Measurements from ENCODE around the gene PECR.
"Not testable (repeated sequence)": the region's sequence is repeated elsewhere in the genome, so short reads cannot be mapped to it uniquely, and the experiment has no call there.

Gene PECR

GRCh38 chr2:216103213-216103612, 21.6 kb upstream of the PECR start:
- no peak for DNase-seq

DNA sequence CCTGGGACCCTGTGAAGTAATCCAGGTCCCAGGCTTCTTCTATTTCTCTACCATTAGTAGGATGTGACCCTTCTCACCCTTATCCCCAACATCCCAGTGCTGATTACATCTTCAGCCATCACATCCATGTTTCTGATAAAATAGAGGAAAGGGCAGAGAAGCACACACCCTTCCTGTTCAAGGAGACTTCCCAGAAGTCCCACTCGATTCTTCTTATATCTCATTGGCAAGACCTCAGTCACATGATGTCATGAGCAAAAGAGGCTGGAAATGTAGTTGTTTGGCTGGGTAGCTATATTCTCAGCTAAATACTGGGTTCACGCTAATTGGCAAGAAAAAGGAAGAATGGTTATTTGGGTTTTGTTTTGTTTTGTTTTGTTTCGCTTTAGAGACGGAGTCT, 19.5 kb upstream of the PECR start:
- no peak for DNase-seq

DNA sequence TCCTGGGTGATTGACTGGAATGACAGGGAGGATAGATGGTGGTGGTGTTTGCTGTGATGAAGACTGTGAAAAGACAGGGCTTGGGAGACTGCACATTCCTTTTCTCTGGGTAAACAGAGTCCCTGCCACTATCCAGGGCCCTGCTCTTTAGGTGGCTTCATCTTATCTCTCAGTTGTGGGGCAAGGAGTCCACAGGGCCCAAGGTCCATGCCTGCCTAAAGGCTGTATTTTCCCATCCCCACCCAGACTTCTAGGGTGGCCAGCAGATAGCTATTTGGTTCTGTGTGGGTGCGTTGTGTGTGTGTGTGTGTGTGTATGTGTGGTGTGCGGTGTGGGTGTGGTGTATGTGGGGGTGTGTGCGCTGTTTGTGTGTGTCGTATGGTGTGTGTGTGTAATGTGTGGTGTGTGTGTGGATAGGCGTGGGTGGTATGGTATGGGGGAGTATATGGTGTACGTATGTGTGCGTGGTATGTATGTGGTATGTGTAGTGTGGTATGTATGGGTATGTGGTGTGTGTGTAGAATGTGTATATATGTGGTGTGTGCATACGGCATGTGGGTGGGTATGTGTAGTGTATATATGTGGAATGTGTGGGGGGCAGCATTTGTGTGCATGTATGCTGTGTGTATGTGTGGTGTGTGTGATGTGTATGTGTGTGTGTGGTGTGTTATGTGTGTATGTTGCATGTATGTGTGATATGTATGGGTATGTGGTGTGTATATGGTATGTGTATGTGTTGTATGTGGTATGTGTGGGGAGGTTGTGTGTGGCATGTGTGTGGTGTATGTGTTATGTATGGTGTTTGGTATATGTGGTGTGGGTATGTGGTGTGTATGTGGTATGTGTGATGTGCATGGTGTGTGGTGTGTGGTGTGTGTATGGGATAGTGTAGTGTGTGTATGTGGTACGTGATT, 17.1 kb upstream of the PECR start:
- no peak for DNase-seq

DNA sequence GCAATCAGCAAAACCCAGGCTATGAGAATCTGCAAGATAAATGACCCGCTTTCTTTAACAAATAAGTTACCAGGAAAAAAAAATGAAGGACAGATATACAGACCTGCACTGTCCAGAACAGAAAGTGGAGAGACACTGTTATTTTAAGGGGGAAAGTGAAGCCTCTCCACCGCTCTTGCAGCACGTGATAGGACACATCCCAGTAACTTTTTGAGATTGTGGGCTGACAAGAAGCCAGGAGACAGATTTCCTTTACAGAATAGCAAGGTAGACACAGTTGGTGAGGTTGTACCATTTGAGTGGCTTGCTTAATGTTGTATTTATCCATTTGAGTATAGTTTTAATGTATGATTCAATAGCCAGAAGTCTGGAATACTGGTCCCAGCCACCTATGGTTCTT, 13.1 kb upstream of the PECR start:
- no peak for DNase-seq

DNA sequence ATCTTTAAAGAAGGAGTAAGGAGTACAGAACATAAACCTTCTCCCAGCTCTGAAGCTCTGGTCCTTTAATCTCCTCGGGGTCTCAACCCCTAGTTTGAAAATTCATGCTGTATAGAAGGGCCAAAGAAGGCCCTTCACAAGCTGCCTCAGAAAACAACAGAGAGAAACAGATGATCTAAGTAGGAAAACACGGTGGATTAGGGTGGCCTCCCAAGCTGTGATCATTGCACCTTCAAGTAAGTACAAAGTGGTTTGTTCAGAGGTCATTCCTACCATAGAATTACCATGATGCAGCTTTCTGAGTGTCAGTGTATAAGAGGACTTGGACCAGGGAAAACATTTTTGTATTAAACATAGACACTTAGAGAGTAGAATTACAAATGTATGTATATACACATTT, 11.0 kb upstream of the PECR start:
- DNase-seq: no peak

DNA sequence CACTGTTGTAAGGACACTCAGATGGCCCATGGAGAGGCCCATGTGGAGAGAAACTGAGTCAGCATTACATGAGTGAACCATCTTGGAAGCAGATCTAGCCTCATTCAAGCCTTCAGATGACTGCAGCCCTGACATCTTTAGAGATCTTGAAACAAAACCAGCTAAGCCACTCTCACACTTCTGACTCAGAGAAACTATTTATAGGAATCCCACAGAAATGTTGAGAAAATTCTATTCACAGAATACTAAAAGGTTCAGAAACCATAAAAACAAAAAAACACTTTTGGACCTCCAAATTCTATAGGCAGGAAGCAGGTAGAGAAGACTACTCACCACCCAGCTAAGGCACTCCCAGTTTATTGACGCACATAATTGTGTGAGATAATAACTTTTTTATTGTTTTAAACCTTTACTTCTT, 8.8 kb upstream of the PECR start:
- no peak for DNase-seq

GRCh38 chr2:216086207-216086893, 4.7 kb upstream of the PECR start:
- no peak for DNase-seq

- DNase-seq: no peak
These were observed 2.9 kb upstream of the PECR start for GRCh38 chr2:216084547-216084946.

DNA sequence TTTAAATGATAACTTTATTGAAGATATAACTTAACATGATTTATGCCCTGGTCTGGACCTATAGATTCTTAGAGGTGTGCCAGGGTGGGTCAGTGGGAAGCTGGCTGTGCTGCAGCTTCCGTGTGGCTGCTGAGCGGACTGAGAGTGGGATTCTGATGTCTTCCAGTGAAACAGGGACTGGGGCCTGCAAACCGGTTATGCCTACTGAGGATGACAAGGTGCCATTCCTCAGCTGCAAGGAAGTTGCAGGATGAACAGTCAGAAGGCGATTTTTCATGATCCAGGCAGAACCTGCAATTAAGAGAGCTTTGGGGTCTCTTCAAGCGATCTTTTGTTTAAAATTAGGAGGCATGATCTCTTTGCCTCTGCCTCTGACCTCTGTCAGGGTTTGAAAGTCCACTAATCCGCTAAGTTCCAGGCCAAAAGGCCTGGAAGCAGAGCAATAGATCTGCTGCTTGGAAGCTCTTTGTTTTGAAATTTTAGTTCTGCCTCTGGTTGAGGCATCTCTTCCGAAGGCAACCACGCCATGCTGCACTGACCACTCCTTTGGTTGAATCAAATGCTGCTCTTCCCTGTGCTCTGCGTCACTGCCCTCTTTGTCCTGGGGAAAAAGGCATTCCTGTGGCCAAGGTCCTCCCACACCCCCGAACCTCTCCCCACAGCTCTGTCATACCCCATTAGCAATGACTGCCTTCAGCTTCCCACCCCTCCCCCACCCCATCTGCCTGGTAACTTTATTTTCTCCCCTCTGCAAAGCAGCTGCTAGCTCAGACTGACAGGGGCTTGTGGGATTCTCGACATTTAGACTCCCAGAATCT, 2.1 kb upstream of the PECR start:
- DNase-seq: no peak

- DNase-seq: no peak
These were observed 1.2 kb upstream of the PECR start for GRCh38 chr2:216082805-216083204.

DNA sequence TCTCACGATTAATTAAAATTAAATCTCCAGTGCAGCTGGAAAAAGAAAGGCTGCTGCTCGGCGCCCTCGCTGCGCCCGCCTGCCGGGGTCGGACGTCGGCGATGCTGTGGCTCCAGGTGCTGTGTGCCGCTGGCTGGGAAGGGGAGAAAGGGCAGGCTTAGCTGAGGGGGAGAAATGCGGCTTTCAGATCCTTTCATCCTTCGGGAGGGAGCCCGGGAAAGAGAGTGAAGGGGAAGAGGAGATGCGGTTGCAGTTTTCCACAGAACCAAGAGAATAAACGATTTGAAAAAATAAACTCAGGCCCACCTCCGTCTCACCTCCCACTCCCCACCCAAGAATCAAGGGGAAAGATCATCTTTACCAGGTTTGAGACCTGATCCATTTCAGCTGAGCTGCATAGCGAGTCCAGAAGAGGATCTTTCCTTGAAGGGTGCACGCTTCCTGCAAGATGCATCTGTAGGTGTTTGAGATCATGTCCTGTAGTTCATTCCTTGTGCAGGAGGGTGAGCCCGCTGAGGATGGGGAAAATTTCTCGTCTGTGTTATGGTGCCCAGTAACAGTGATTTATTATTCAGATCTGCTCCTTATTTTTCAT, 605 bp upstream of the PECR start:
- DNase-seq: no peak

- DNase-seq: no peak
These were observed 597 bp downstream of the PECR start for GRCh38 chr2:216081012-216081411.

DNA sequence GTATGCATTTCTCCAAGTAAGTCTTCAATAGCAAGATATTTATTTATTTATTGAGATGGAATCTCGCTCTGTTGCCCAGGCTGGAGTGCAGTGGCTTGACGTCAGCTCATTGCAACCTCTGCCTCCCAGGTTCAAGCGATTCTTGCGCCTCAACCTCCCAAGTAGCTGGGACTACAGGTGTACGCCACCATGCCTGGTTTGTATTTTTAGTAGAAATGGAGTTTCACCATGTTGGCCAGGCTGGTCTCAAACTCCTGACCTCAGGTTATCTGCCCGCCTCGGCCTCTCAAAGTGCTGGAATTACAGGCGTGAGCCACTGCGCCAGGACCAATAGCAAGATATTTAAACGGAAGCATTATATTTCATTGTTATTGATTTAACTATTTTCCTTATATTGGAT, 1.6 kb downstream of the PECR start:
- not testable (repeated sequence) for DNase-seq

DNA sequence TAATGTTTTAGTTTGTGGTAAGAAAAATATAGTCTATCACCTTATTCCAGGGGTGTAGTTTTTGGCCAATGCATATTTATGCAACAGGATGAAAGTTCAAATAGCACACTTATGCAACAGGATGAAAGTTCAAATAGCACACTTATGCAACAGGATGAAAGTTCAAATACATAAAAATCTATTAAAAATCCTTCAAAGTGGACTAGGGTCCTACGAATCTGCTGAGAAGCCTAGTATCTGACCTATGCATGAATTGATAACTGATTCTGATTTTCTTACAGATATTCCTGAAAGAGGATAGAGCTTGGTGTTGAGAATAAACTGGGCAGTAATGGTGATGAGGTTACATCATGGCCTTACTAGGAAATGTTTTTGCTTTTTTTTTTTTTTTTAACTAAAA, 2.8 kb downstream of the PECR start:
- no peak for DNase-seq

- DNase-seq: no peak
These were observed 5.8 kb downstream of the PECR start for GRCh38 chr2:216075510-216076485.

GRCh38 chr2:216074794-216075193, 6.8 kb downstream of the PECR start:
- DNase-seq: no peak

DNA sequence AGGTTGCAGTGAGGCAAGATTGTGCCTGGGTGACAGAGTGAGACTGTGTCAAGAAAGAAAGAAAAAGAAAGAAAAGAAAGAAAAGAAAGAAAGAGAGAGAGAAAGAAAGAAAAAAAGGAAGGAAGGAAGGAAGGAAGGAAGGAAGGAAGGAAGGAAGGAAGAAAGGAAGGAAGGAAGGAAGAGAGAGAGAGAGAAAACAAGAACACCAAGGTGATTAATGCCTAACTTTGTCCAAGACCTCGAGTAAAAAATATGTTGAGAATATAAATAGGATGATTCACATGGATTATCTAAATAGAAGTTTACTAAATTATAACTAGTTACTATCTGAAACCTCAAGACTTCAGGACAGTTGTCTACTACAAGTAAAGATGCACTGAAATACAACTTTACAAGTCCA, 7.2 kb downstream of the PECR start:
- no peak for DNase-seq

- no peak for DNase-seq
These were observed 7.8 kb downstream of the PECR start for GRCh38 chr2:216073773-216074172.

DNA sequence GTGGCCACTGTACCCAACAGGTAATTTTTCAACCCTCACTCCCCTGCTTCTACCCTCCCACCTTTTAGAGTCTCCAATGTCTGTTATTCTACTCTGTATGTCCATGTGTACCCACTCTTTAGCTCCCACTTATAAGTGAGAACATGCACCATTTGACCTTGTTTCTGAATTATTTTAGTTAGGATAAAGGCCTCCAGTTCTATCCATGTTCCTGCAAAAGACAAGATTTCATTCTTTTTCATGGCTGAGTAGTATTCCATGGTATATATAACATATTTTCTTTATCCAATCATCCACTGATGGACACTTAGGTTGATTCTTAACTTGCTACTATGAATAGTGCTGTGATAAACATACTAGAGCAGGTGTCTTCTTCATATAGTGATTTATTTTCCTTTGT, 9.1 kb downstream of the PECR start:
- no peak for DNase-seq

- no peak for DNase-seq
These were observed 10.3 kb downstream of the PECR start for GRCh38 chr2:216071111-216071851.

- DNase-seq: no peak
These were observed 11.4 kb downstream of the PECR start for GRCh38 chr2:216070195-216070594.

Measured in effector CD8-positive, alpha-beta T cell (primary cell).